Testis (tissue), 2 donors: Measurements from ENCODE around the gene SETD2.

Source experiments
- CTCF ChIP-seq, 3 experiments: fragments of 450-650 bp in 2 of 3; fragments of 200-600 bp in 1 of 3; sonication (generic) in 1 of 3; IDR thresholded peaks; one replicate each; pipeline ENCODE4 v1.5.1; 2016 to 2019; ENCODE audit warnings: antibody characterized with exemption in 3 of 3, mild to moderate bottlenecking in 2 of 3, moderate library complexity in 1 of 3
- POLR2A ChIP-seq: fragments of 450-650 bp; IDR thresholded peaks from one replicate; pipeline ENCODE4 v1.6.1; 2017; ENCODE audit warnings: antibody characterized with exemption, mild to moderate bottlenecking, moderate library complexity

- TF ChIP-seq CTCF (IDR thresholded peaks at IDR 0.05) (no peak), POLR2A (no peak)
These were observed 170.6 kb downstream of the SETD2 start for GRCh38 chr3:46993292-46993691.
